ENCODE measurements around the gene IL19.
"Not testable (repeated sequence)": the region's sequence is repeated elsewhere in the genome, so short reads cannot be mapped to it uniquely, and the experiment has no call there.

Gene IL19

DNA sequence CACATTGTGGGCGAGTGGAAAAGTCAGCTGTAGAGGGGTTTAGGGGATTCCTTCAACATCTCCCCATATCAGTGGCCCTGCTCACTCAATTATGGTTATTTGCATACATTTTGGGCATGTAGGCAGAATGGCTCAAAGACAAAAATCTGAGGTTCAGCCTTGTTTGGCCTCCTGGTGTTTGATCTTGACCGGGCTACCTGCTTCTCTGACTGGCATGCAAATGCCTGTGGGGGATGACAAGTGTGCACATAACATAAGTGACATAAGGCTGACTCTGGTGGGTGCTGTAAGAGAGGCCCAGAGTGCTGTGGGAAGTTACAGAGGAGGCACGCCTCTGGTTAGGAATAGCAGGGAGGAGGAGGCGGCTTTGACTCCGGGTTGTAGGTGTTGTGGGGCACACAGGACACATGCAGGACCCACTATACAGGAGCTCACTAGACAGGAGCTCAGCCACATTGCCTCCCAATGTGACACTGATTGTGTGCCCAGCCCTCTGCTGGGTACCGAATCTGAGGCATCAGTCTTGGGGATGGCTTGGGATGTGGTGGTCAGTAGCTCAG is 29.4 kb upstream of the IL19 start:
- no peak for DNase-seq

DNA sequence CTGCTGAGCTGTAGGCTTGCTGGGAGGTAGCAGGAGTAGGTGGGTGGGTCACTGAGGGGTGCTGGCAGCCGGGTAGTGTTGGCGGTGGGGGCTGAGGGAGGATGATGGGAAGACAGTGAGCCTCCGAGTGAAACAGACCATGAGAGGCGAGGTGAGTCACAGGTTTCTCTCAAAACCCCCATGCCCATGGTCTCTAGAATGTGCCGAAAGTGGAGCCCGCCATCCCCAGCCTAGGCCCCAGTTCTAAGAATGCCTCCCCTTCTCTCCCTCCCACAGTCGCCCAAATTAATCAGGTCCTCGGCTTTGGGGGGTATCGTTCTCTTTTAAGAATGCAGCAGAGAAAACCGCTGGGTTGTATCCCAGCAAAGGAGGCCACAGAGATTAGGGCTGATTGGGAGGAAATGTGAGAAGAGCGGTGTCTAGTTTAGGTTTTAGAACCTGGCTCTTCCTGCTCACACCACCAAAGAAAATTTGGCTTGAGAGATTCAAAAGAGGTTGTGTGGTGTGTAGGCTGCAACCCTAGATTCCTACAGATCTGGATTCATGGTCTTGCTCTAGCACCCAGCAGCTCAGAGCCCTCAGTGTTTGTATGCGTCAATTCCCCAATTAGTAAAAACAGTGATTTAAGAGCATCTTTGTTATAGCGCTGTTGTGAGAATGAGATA is 27.7 kb upstream of the IL19 start:
- no peak for DNase-seq

DNA sequence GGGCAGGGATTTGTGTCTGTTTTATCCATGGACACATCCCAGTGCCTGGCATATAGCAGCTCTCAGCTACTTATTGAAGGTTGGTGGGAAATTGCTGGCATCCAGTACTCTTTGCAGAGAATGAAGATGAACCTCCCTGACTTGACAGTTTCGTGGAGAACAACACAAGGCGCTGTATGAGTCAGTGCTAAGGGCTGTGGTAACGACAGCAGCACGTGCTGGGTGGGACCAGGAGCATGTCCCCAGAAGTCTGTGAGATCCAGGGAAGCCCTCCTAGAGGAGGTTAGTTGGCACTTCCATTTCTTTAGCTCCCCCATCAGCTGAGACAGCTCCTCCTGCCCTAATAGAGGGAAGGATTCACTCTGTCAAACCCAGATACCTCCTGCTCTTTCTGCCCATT is 25.9 kb upstream of the IL19 start:
- DNase-seq, result no peak

DNA sequence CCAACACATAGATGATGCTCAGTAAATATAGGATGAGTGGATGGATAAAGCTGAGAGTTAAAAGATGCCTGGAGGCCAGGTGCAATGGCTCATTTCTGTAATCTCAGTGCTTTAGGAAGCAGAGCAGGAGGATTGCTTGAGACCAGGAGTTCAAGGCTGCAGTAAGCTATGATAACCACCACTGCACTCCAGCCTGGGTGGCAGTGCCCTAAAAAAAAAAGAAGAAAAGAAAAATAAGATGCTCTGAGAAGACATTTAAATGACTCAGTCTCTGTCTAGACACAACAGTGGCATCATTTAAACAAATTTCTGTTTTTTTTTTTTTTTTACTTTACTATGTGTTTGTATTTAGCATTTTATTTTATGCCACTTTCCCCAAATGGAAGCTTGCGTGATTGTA is 25.3 kb upstream of the IL19 start:
- no peak for DNase-seq

DNA sequence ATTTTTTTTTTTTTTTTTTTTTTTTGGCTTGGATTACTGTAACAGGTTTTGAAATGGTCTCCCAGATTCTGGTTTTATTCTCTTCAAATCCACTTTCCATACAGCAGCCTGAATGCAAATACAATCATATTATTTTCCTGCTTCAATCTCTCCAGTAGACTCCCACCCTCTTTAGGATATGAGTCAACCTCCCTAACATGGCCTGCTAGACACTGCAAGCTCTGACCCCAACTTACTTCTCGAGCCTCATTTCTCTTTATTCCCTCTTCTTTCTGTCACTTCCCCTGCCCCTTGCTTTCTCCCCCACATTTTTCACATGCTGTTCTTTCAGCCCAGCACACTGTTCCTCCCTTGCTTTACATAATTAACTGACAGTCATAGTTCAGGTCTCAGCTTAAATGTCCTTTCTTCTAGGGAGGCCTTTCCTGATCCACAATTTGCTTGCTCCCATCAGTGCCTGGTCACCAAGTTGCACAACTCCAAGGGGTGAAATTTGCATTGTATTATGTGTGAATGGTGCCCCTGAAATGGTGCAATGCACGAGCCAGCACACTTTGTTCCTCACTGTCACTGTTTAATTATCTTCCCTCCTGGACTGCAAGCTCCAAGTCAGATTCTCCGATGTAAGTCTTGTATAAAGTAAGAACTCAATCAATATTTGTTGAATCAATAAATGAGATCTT is 22.1 kb upstream of the IL19 start:
- no peak for DNase-seq

DNA sequence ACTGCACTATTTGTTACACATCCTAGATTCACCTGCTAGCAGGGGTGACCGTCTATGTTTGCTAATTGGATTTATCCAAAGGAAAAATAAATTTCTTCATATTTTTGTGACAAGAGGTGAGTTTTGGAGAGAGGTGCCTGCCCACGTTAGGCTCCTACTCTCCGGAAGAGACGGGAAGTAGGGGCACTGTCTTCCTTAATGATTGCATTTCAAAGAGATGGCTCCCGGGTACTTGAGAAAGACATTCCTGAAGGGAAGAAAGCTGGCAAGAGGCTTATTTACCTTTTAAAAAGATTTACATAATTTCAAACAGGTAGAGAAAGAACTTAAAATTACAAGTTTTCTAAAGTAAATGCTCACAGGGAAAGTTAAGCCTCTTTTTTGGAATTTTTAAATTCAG is 18.7 kb upstream of the IL19 start:
- no peak for DNase-seq

DNA sequence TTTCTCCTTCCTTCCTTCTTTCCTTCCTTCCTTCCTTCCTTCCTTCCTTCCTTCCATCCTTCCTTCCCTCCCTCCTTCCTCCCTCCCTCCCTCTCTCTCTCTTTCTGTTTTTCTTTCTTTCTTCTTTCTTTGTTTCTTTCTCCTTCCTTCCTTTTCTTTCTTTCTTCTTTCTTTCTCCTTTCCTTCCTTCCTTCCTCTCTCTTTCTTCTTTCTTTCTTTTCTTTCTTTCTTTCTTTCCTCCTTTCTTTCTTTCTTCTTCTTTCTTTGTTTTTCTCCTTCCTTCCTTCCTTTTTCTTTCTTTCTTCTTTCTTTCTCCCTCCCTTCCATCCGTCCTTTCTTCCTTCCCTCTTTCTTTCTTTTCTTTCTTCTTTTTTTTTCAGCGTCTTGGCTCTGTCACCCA is 18.1 kb upstream of the IL19 start:
- no peak for DNase-seq

DNA sequence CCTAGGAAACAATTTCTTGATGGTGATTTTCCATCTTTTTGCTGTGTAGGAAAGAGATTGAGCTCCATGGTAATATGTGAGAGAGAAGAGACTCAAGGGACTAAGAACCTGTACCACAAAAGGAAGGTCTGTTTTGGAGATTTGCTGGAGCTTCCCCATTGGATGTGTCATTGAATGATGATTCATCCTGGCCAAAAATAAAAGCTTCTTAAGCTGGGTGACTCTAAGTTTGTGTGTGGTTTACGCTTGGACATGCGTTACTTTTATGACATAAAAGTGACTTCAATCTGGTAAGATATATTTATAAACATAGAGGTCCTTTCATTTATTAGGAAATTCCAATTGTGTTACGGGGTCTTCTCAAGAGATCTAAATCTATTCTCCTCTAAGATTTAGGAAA is 17.4 kb upstream of the IL19 start:
- no peak for DNase-seq

DNA sequence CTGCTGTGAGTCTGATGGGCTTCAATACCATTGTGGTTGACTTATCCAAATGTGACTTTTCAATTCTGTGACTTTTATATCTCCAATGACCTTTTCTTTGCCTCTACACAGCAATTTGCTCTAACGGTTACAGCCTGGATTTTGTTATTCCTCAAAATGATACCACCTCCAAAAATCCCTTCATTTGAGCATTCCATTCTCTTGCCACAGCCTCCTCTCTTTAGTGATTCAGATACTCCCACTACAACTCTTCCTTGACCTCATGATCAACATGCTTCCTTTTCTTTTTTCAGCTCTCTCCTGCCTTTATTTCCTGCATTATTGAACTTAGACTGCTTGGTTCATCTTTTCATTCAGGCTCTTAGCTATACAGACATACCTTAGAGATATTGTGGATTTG is 16.6 kb upstream of the IL19 start:
- DNase-seq, result no peak

DNA sequence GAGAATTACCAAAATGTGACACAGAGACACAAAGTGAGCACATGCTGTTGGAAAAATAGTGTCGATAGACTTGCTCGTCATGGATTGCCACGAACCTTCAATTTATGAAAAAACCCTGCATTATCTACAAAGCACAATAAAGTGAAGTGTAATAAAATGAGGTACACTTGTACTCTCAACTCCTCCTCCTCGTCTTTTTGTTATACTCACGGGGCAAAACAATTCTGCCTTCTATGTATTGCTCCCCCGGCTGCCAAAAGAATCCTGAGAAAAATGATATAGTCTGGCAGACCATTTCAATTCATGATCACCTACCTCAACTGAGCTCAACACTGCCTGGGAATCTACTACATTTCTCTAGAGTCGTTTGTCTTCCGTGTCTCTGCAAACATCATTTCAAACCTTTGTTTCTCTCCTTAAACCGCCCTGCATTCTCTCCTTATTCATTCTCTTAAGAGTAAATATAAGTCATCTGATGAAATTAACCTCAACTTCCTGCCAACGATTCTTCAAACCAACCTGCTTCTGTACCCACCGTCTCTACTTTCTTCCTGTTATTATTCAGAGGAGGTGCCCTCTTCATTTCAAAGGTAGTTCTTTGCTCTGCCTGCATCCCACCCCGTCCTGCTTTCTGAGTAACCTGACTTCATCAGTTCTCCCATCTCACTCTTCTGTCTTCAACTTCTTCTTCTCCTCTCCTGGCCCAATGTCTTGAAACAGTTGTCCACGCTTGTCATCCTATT is 12.9 kb upstream of the IL19 start:
- no peak for DNase-seq

DNA sequence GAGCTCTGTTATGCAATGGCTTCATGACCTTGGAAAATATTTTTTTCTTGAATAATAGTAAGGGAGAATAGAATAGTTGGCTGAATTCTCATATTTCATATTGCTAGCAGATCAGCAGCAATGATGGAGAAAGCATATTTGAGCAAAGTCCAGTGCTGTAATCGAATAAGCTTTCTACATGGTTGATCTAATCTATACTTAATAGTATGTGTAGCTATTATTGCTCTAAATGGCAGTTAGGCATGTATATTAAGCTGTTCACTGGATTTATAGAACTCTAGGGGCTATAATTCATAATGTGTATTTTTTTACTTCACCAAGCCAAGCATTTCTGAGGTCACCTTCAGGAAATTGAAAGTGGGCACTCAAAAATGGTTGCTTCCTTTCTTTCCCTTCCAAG is 10.0 kb upstream of the IL19 start:
- DNase-seq, result no peak

DNA sequence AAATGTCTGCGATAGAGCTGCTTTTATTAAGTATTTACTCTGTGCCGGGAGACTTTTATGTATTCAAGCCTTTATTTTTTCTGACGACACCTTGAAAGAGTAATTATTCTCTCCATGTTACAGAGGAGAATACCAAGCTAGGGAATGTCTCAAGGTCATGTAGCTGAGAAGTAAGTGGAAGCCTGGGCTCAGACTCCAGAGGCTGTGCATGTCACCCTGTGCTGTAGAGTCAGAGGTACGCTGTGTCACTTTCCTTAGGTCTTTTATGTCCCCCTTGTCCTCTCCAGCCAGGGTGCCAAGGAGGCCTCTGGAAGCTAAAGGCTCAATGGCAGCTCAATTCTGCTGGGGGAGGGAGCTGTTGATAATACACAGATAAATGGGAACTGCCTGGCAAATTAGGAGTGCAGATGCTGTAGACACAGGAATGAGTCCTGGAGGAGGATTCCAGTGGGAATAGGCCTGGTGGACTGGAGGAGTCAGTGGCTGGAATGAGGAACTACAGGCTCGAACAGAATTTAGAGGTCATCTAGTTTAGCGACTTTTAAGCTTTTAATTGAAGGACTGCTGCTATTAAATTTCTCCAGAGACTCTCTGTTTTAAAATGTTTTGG is 9.3 kb upstream of the IL19 start:
- DNase-seq, result no peak

DNA sequence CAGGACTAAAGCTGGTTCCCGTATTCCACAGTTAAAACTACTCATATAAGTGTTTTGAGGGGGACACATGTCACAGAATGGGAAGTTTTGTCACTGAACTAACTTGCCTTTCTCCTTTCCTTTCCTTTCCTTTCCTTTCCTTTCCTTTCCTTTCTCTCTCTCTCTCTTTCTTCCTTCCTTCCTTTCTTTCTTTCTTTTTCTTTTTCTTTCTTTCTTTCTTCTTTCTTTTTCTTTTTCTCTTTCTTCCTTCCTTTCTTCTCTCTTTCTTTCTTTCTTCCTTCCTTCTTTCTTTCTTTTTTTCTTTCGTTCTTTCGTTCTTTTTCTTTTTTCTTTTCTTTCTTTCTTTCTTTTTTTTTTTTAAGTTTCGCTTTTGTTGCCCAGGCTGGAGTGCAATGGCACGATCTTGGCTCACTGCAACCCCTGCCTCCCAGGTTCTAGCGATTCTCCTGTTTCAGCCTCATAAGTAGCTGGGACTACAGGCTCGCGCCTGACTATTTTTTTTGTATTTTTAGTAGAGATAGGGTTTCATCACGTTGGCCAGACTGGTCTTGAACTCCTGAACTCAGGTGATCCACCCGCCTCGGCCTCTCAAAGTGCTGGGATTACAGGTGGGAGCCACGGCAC is 7.7 kb upstream of the IL19 start:
- not testable (repeated sequence) for DNase-seq

DNA sequence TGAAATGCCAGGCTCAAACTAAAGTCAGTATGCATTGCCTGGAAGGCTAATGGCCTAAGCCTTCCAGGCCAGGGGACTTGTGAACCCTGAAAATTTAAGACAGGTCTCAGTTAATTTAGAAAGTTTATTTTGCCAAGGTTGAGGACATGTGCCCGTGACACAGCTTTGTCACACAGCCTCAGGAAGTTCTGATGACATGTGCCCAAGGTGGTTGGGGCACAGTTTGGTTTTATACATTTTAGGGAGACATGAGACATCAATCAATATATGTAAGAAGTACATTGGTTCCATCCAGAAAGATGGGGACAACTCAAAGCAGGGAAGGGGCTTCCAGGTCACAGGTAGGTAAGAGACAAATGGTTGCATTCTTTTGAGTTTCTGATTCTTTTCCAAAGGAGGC is 4.8 kb upstream of the IL19 start:
- DNase-seq, result not testable (repeated sequence)

DNA sequence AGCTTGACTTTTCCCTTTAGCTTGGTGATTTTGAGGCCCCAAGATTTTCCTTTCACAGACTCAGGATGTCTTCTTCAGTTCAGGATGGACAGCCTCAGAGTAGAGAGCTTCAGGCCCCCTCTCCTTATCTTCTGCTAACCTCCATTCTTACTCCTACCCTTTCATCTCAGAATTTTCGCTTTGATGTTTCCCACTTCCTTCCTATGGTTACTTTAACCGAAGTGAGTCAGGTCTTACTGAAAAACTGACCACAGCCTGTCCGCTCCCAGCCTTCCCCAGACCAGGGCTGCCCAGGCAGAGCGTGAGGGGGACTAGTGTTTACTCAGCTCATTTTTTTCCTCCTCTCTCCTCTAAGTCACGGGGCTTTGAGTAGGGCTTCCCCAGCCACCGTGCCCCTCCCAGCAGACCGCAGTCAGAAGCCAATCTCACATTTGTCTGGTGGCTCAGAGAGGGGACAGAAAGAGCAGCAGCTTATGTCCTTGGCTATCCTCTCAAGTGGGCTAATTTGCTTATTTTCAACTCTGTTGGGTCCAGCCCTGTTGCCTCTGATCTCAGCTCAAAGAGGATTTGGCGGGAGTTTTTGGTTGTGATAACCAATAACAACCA is 4.2 kb upstream of the IL19 start:
- DNase-seq, result no peak

DNA sequence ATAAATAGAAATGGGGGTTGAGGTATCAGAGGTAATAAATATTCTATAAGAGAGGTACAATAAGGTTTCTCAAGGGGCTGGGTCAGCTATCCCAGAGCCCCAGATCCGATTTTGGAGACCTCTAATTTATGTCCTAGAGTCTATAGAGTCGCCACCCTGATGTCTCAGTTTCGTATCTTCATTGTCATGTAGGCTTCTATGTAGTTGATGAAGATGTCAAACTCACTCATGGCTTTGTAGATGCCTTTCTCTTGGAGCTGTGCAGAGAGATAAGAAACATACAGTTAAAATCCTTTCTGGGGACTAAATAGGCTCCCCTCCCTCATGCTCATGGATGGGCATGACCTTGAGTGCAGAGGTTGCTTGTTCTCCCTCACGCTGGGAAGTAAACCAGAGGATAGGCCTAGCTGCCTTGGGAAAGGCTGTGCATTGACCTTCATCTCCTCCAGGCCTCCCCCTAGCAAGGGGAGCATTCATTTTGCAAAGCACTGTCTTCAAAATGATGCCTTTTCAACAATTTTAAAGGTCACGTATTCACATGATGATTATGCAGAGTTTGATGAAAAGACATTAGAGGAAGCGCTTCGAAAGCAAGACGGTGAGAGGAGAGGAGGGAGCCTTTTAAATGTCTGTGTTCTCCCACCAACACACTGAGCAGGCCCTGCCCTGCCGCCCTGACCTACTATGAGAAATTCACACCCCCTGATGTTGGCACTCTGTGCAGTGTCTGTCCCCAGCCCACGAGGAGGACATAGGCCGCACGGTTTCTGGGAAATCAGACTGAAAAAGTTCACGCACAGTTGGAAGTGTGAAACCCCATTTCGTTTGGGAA is 1.9 kb upstream of the IL19 start:
- DNase-seq, result no peak

DNA sequence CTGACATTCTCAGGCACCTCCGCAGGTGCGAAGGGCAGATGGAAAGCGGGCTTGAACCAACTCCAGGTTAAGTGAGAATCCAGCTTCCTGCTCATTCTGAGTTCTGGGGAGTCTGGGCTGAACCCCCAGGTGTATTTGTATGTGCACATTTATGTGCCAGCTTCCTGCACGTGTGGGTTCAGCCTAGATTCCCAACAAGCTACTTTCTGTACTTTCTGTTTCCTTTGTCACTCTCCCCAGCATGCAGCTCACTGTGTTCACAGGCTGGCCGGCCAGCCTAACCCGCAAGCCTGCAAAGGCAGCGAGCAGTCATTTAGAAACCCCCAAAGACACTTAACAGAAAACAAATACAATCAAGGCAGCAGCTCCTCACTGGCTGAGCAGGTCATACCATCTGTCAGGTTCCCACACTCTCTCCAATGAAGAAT is 1.3 kb upstream of the IL19 start:
- DNase-seq, result no peak

DNA sequence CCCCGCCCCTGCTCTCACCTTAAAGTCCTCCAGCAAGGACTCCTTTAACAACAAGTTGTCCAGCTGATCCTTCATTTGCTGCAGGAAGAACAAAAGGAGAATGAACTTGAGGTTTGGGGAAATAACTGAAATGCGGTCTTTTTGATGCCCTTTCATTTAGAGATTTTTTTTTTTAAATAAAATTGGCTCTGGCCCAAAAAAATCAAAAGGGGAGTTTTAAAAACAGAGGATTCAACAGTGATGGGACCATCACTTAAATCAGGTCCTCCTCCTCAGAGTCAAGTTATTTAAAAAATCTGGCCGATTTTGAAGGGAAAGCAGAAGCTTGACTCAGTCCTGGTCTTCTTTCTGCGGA is 742 bp downstream of the IL19 start:
- DNase-seq, result no peak

DNA sequence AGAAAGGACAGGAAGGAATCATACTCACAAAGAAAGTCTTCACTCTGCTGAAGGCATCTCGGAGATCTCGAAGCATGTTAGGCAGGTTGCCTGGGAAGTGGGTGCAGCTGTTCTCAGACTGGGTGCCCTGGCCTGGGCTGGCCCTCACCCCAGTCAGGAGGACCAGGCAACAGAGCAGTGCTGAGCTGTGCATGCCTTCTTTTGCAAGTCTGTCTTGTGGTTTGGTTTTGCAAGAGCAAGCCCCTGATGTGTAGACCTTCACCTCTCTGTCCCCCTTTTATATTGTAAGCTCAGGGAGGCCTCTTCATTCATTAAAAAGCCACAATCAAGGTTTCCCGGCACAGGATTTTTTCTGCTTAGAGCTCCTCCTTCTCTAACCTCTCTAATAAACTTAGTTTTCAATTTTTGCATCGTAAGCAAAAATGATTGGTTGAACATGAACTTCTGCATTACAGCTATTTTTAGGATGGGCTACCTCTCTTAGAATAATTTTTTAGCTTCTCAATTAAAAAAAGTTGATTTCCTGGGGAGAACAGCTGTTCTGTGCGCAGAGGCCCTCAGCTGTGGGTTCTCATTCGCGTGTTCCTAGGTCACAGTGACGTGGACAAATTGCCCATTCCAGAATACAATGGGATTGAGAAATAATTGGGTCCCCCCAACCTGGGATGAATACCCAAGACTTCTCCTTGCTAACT is 1.8 kb downstream of the IL19 start, which contains the start of gene IL10:
TSS of gene IL10 (minus strand) at position 252 of the 695 bp plus-strand sequence. CDS start at position 193, 59 bp downstream.
- no peak for DNase-seq

DNA sequence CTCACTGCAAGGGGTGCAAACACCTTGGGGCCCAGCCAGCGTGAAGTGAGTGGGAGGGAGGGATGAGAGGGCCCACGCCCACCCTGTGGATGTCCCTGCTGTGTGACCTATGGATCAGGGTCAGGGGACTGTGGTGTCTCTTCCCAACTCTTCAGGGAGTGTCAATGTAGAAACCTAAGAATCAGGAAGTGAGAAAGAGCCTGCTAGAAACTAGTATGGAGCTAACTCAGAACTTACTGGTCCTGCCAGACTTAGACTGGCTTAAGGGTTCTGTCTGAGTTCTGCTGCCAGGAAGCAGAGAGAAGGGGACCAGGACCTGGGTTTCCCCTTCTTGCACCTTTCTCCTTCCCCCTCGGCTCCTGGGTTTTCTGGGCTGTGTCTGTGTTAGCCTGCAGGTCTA is 3.5 kb downstream of the IL19 start:
- DNase-seq, result no peak

DNA sequence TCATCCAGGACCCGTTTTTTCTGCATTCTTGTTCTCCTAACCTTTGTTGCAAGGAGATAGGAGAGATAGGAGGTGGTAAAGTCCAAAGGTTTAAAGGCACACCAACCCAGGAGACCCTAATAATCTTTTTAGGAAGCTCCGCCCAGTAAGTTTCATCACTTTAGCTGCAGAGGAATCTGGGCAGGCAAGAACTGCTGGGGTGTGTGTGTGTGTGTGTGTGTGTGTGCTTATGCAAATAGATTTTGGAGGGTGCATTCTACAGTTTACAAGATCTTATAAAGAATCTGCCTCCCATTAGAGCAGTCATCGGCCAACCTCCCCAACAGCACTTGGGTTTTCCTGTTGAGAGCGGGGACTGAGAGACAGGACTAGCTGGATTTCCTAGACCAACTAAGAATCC is 5.7 kb downstream of the IL19 start:
- no peak for DNase-seq
